CD14-positive monocyte (primary cell): ENCODE measurements around the gene SCYGR2. TPM values are rescaled to one million over a fixed set of nuclear protein-coding genes. Genes with fewer than 3 reads are reported as not detected.
A peak's percentile ranks its signal among the peaks of the same experiment; 100 is the strongest.

Source experiments
- DNase-seq, 3 donors: peaks; one replicate each; pipeline ENCODE4 v3.0.0-alpha.2; 2011 to 2022
- H2AFZ ChIP-seq: 2 replicates; pipeline ENCODE4 v1.6.0; 2012; ENCODE audit warnings: mild to moderate bottlenecking, low read depth, low read length, inconsistent platforms; ENCODE audit not compliant: insufficient read depth, poor library complexity, severe bottlenecking
- H3K27ac ChIP-seq, 2 donors: 1 replicate in 1 of 2; 2 replicates in 1 of 2; pipeline ENCODE4 v1.5.1; 2012 to 2013; ENCODE audit warnings: low read length in 2 of 2, control low read depth in 1 of 2, inconsistent platforms in 1 of 2, low read depth in 1 of 2, mild to moderate bottlenecking in 1 of 2
- H3K27me3 ChIP-seq, 2 donors: one replicate each; pipeline versions ENCODE4 v1.6.0 to v1.6.1; 2011 to 2013; ENCODE audit warnings: low read length in 2 of 2; ENCODE audit not compliant: control insufficient read depth in 2 of 2, insufficient read depth in 2 of 2
- H3K36me3 ChIP-seq, 2 donors: replicated peaks in 1 of 2; 1 replicate in 1 of 2; 2 replicates in 1 of 2; pipeline versions ENCODE4 v1.5.1 to v1.6.1; 2012 to 2013; ENCODE audit warnings: low read length in 2 of 2, control low read depth in 1 of 2, inconsistent platforms in 1 of 2, mild to moderate bottlenecking in 1 of 2; ENCODE audit not compliant: insufficient read depth in 2 of 2, control insufficient read depth in 1 of 2
- H3K4me1 ChIP-seq, 2 donors: 1 replicate in 1 of 2; 2 replicates in 1 of 2; pipeline versions ENCODE4 v1.5.1 to v1.6.1; 2012 to 2013; ENCODE audit warnings: low read length in 2 of 2, control low read depth in 1 of 2, inconsistent platforms in 1 of 2, mild to moderate bottlenecking in 1 of 2, moderate library complexity in 1 of 2; ENCODE audit not compliant: insufficient read depth in 2 of 2, control insufficient read depth in 1 of 2
- H3K4me2 ChIP-seq: replicated peaks from 2 replicates; pipeline ENCODE3; 2012; ENCODE audit warnings: low read length, moderate library complexity, mild to moderate bottlenecking; ENCODE audit not compliant: poor library complexity, severe bottlenecking; ENCODE audit errors: extremely low read depth
- H3K4me3 ChIP-seq, 3 experiments: fragments of 200-600 bp in 1 of 3; sonication (generic) in 1 of 3; replicated peaks in 1 of 3; 1 replicate in 2 of 3; 2 replicates in 1 of 3; pipeline ENCODE4 v1.5.1; 2011 to 2013; ENCODE audit warnings: low read length in 3 of 3, mild to moderate bottlenecking in 3 of 3, control low read depth in 2 of 3, low read depth in 2 of 3, inconsistent platforms in 1 of 3, moderate library complexity in 1 of 3
- H3K79me2 ChIP-seq: 2 replicates; pipeline ENCODE4 v1.6.0; 2012; ENCODE audit warnings: mild to moderate bottlenecking, control low read depth, inconsistent platforms, low read length, moderate library complexity; ENCODE audit not compliant: insufficient read depth
- H3K9ac ChIP-seq: 2 replicates; pipeline ENCODE4 v1.6.0; 2017; ENCODE audit warnings: low read length, mild to moderate bottlenecking; ENCODE audit not compliant: insufficient read depth, poor library complexity, severe bottlenecking
- H3K9me3 ChIP-seq, 2 donors: replicated peaks in 1 of 2; 1 replicate in 1 of 2; 2 replicates in 1 of 2; pipeline versions ENCODE4 v1.5.1 to v1.6.1; 2012 to 2013; ENCODE audit warnings: low read length in 2 of 2, control low read depth in 1 of 2; ENCODE audit not compliant: control insufficient read depth in 1 of 2, insufficient read depth in 1 of 2
- H4K20me1 ChIP-seq: 2 replicates; pipeline ENCODE4 v1.6.0; 2012; ENCODE audit warnings: mild to moderate bottlenecking, low read length, control low read depth, moderate library complexity; ENCODE audit not compliant: insufficient read depth
- H3K27ac Mint-ChIP-seq, 7 donors: one replicate each; pipeline ENCODE4 v1.8.0; 2020; ENCODE audit warnings: mild to moderate bottlenecking in 7 of 7, mixed read lengths in 7 of 7, moderate library complexity in 6 of 7, inconsistent platforms in 2 of 7
- H3K27me3 Mint-ChIP-seq, 3 donors: one replicate each; pipeline ENCODE4 v1.8.0; 2021 to 2022; ENCODE audit warnings: low read depth in 3 of 3, mild to moderate bottlenecking in 3 of 3, mixed read lengths in 3 of 3, moderate library complexity in 3 of 3, inconsistent platforms in 1 of 3
- H3K36me3 Mint-ChIP-seq, 2 donors: one replicate each; pipeline ENCODE4 v1.8.0; 2020; ENCODE audit warnings: mixed read lengths in 2 of 2, inconsistent platforms in 1 of 2, mild to moderate bottlenecking in 1 of 2
- H3K4me1 Mint-ChIP-seq: one replicate; pipeline ENCODE4 v1.8.0; 2020; ENCODE audit warnings: mild to moderate bottlenecking, mixed read lengths
- H3K4me3 Mint-ChIP-seq, 2 donors: one replicate each; pipeline ENCODE4 v1.8.0; 2020; ENCODE audit warnings: mild to moderate bottlenecking in 2 of 2, mixed read lengths in 2 of 2, moderate library complexity in 1 of 2
- H3K9me3 Mint-ChIP-seq, 7 donors: one replicate each; pipeline ENCODE4 v1.8.0; 2020 to 2022; ENCODE audit warnings: mixed read lengths in 7 of 7, mild to moderate bottlenecking in 6 of 7, moderate library complexity in 6 of 7, inconsistent platforms in 2 of 7
- WGBS: methylation state at CpG from one replicate; pipeline ENCODE4 v1.1.5; 2013; ENCODE audit warnings: missing lambda C conversion rate; ENCODE audit not compliant: insufficient coverage; 5-methylcytosine and 5-hydroxymethylcytosine counted together
- intact Hi-C, 2 donors: fragments of 100-400 bp; cut with micrococcal nuclease; formaldehyde crosslinking; loops; one replicate each; pipeline versions ENCODE4 v1.15.0 to v1.15.1; 2023
- polyA plus RNA-seq, 3 donors: library from polyadenylated mRNA; depleted of rRNA in 1 of 3; unstranded in 2 of 3; stranded (reverse) in 1 of 3; fragments of 300-500 nt in 2 of 3; fragments of >200 nt in 1 of 3; fragmentation: Illumina TruSeq in 2 of 3; gene quantifications; 1 replicate in 2 of 3; 2 replicates in 1 of 3; pipeline ENCODE4 v1.2.3, GENCODE V29; 2012 to 2021
- TF ChIP-seq, protein P1 (sequence below): fragments of 200-600 bp; IDR thresholded peaks from one replicate; pipeline ENCODE4 v1.8.0; 2022; ENCODE audit warnings: antibody characterized with exemption, mild to moderate bottlenecking

SCYGR2 gene
- polyA plus RNA-seq, 3 donors: not detected

DNA sequence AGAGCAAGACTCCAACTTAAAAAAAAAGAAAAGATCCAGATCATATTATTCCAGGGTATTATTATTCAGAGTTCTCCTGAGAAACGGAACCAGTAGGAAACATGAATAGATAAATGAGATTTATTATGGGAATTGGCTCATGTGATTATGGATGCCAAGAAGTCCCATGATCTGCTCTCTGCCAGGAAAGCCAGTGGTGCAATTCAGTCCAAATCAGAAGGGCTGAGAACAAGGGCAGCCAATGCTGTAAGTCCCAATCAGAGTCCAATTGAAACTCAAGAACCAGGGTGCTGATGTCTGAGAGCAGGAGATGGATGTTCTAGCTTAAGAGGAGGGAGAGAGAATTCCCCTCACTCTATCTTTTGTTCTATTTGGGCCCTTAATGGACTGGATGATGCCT is 7.8 kb downstream of the SCYGR2 start:
- Mint-ChIP-seq H3K27ac (no peak overlapping the region), H3K27me3 (peaks cover 27 to 43% (median 34%) of the 10 kb centered on the region in 3 donors), H3K4me1 (peaks cover 20% of the 10 kb centered on the region), H3K4me3 (peak overlapping the region in 1 of 2 donors; percentile 33), H3K9me3 (peaks cover 0 to 3% (median 0%) of the 10 kb centered on the region in 7 donors), H3K36me3 (no peaks in the 10 kb centered on the region)
- H3K9me3 ChIP-seq: no peaks in the 10 kb centered on the region
- peaks cover 21 to 23% of the 10 kb centered on the region in 2 donors for H3K27me3 ChIP-seq
- no peaks in the 10 kb centered on the region for H3K79me2 ChIP-seq
- WGBS: 100% methylated on average over 1 of the region's 1 CpG
- DNase-seq: no peak
- H4K20me1 ChIP-seq: no peaks in the 10 kb centered on the region
- H3K9ac ChIP-seq: no peak overlapping the region
- intact Hi-C loops: no loop called here
- H3K36me3 ChIP-seq: no peaks in the 10 kb centered on the region
- peaks cover 16% of the 10 kb centered on the region in 2 donors for H3K4me1 ChIP-seq
- no peak overlapping the region for H3K4me3 ChIP-seq
- H2AFZ ChIP-seq: no peak overlapping the region
- H3K4me2 ChIP-seq: no peak overlapping the region
- H3K27ac ChIP-seq: no peak overlapping the region
- TF ChIP-seq, protein P1, sequence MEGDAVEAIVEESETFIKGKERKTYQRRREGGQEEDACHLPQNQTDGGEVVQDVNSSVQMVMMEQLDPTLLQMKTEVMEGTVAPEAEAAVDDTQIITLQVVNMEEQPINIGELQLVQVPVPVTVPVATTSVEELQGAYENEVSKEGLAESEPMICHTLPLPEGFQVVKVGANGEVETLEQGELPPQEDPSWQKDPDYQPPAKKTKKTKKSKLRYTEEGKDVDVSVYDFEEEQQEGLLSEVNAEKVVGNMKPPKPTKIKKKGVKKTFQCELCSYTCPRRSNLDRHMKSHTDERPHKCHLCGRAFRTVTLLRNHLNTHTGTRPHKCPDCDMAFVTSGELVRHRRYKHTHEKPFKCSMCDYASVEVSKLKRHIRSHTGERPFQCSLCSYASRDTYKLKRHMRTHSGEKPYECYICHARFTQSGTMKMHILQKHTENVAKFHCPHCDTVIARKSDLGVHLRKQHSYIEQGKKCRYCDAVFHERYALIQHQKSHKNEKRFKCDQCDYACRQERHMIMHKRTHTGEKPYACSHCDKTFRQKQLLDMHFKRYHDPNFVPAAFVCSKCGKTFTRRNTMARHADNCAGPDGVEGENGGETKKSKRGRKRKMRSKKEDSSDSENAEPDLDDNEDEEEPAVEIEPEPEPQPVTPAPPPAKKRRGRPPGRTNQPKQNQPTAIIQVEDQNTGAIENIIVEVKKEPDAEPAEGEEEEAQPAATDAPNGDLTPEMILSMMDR: no peak

DNA sequence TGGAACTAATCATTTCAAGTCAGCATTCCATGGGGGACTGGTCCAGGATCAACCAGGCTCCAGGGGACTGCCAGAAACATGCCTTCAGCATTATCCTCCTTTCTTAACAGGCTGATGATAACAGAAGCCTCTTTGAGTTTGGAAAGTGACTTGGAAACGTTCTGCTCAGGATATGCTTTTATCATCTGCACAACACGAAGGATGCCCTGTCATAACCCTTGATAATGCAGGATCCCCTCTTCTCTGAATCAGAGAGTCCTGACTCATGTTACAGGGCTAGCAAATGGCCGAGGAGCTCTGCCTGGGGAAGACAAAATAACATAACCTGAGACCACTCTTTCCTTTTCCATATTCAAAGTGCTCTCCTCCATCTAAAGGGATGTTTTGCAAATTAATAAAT is 9.2 kb downstream of the SCYGR2 start:
- TF ChIP-seq, protein P1: no peak
- 80% methylated on average over 1 of the region's 3 CpGs for WGBS
- peaks cover 16% of the 10 kb centered on the region in 2 donors for H3K4me1 ChIP-seq
- H3K27ac ChIP-seq: no peak overlapping the region
- peaks cover 20% of the 10 kb centered on the region for H3K4me1 Mint-ChIP-seq
- no peak overlapping the region for H3K4me3 Mint-ChIP-seq
- DNase-seq: peak; percentile 7 to 47 (median 14)
- peak overlapping the region in 3 of 7 donors; percentile 33 to 80 (median 53) for H3K27ac Mint-ChIP-seq
- H3K4me3 ChIP-seq: peak overlapping the region in 1 of 3 experiments; percentile 43
- peaks cover 28 to 42% (median 41%) of the 10 kb centered on the region in 3 donors for H3K27me3 Mint-ChIP-seq
- H3K27me3 ChIP-seq: peaks cover 27 to 30% of the 10 kb centered on the region in 2 donors
- H2AFZ ChIP-seq: no peak overlapping the region
- H3K36me3 ChIP-seq: no peaks in the 10 kb centered on the region
- no peaks in the 10 kb centered on the region for H3K79me2 ChIP-seq
- no peaks in the 10 kb centered on the region for H4K20me1 ChIP-seq
- peak overlapping the region; percentile 55 for H3K4me2 ChIP-seq
- peaks cover 0 to 3% (median 0%) of the 10 kb centered on the region in 7 donors for H3K9me3 Mint-ChIP-seq
- H3K9ac ChIP-seq: no peak overlapping the region
- no peaks in the 10 kb centered on the region for H3K36me3 Mint-ChIP-seq
- intact Hi-C loops: no loop called here
- no peaks in the 10 kb centered on the region for H3K9me3 ChIP-seq
